GM08714 (cell line): ENCODE measurements around the gene PDE2A.

Experiments used
- H3K4me3 ChIP-seq: fragments of 200-500 bp; sonication (Bioruptor generic); 2 replicates; pipeline ENCODE4 v1.5.1; 2014; ENCODE audit warnings: mild to moderate bottlenecking, low read length, inconsistent platforms
- ZNF274 ChIP-seq: IDR thresholded peaks from 2 replicates; pipeline ENCODE4 v1.6.1; 2012; ENCODE audit warnings: mild to moderate bottlenecking, low read depth, low read length

Gene PDE2A

DNA sequence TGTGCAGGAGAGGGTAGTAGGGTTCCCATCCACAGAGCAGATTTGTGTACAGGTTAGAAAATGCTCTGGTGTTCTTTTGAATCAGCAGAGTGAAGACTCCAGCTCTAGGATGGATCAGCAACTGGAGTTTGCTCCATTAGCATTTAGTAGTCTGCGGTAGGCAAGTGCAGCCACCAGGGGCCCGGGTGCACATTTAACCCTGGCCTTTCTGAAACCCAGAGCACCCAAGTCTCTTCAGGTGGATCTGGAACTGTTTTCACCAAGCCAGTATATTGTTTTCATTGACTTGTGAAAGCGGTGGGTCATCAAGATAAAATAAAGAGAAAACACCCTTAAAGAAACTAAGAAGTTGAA lies 139.1 kb downstream of the PDE2A start:
- no peak for TF ChIP-seq ZNF274
- no peak overlapping the region for H3K4me3 ChIP-seq

DNA sequence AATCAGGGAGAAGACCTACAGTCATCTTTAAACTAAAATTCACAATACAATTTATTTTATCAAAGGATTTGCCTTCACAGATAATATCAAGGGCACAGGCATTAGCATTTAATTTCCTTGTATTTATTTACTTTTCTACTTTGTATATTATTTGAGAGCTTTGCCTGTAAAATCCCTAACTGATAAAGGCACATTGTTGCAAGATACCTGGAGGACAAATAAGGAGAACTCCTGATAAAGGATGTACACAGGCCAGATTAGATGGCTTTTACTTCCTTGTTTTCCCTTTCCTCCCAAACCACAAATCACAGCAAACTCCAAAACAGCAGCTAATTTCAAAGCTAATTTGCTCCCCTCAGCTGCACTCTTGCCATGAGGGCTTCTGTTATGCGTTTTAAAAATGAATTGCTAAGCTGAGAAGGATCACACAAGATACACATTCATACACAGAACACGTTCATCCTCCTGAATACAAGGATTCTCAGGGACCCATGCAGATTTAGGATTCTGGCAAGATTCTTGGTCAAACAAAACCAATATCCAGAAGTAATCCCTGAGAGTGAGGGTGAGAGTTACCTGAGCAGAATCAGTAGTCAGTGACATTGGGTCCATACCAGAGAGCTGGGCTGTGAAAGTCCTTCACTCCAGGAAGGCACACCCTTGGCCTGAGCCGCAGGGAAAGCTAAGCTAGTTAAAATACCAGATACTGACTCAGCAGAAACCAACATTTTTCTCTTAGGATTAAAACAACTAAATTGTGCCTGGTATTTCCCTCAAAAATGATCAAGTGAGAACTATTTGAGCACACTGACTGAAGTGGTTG lies 139.6 kb downstream of the PDE2A start:
- no peak overlapping the region for H3K4me3 ChIP-seq
- no peak for TF ChIP-seq ZNF274

DNA sequence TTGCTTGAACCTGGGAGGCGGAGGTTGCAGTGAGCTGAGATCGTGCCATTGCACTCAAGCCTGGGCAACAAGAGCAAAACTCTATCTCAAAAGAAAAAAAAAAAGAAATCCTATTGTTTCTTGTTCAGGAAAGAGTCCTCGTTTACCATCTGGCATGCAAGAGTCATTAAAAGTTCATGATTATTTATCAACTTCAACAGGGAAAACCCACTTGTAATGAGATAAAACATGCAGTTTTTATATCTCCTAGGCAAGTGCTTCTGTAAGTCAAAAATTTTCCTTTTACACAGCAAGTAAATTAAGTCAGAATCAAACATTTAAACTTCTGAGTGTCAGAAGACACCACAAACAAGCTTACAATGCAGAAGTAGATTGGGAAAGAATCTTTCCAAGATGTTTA lies 145.2 kb downstream of the PDE2A start:
- H3K4me3 ChIP-seq = no peak overlapping the region
- TF ChIP-seq ZNF274 = no peak

- TF ChIP-seq ZNF274 = no peak
These were observed 146.1 kb downstream of the PDE2A start for GRCh38 chr11:72528121-72528520.

More at GRCh38 chr11:72528121-72528520, 146.1 kb downstream of the PDE2A start:
- H3K4me3 ChIP-seq = no peak overlapping the region
